Measurements from ENCODE around the gene FBXO48.

DNA sequence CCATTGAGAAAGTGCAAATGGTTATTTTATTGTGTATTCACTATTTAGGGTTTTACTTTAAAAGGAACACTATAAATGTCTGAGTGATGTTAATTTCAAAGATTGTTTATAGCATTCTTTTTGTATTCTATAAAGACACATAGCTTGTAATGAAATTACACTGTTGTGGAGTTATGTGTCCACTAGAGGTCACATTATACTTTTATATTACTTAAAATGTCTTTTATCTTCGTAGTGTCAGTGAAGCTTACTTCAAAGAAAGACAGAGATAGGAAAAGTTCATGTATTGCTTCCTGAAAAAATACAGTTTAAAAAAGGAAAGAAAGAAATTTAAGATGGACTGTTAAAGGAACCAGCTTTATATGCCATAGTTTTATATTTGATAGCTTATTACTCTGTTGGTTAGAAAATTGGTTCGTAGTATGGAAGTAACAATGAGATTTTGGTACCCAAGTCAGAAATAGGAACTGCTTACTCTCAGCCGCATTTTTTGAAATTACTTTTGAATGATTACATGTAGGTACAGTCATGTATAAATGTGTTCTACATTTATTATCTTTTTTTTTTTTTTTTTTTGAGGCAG is 20.8 kb upstream of the FBXO48 start:
- TF ChIP-seq, protein P1, sequence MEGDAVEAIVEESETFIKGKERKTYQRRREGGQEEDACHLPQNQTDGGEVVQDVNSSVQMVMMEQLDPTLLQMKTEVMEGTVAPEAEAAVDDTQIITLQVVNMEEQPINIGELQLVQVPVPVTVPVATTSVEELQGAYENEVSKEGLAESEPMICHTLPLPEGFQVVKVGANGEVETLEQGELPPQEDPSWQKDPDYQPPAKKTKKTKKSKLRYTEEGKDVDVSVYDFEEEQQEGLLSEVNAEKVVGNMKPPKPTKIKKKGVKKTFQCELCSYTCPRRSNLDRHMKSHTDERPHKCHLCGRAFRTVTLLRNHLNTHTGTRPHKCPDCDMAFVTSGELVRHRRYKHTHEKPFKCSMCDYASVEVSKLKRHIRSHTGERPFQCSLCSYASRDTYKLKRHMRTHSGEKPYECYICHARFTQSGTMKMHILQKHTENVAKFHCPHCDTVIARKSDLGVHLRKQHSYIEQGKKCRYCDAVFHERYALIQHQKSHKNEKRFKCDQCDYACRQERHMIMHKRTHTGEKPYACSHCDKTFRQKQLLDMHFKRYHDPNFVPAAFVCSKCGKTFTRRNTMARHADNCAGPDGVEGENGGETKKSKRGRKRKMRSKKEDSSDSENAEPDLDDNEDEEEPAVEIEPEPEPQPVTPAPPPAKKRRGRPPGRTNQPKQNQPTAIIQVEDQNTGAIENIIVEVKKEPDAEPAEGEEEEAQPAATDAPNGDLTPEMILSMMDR (IDR thresholded peaks at IDR 0.05; ENCODE audit: borderline replicate concordance, extremely low read depth, low read length, poor library complexity, severe bottlenecking): peak; percentile 69
- TF ChIP-seq EZH2 (IDR thresholded peaks at IDR 0.05; ENCODE audit: borderline replicate concordance, low read depth, low read length, severe bottlenecking): no peak
